HG03095 (cell line): ENCODE data around the gene ANXA8L1.
"Not testable (repeated sequence)": the region's sequence is repeated elsewhere in the genome, so short reads cannot be mapped to it uniquely, and the experiment has no call there.

Experiments used
- ATAC-seq: cut with Tn5 transposase; IDR thresholded peaks from one replicate; pipeline ENCODE4 v1.9.1; 2021; ENCODE audit warnings: moderate library complexity; ENCODE audit not compliant: unreplicated experiment

Gene ANXA8L1

DNA sequence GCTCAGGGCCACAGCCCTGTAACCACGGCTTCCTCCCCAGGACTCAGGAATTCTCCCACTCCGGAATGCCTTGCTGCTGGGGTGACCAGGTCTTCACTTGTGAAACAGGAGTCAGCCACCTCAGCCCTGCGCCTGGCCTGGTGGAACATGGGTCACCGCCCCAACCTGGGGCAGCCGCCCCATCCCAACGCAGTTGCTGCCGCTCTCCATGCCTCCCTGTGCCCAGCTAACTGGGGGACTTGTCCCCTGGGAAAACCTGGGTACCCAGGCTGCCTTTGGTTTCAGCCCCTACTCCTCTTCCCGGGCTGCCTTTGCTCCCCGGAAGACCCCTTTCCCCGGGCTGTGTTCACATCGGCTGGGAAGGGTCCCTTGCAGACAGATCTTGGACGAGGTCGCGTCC is 22.2 kb downstream of the ANXA8L1 start:
- ATAC-seq = not testable (repeated sequence)

- ATAC-seq = not testable (repeated sequence)
Measured at GRCh38 chr10:46398212-46398886, 22.8 kb downstream of the ANXA8L1 start.

GRCh38 chr10:46409556-46409955 is 34.0 kb downstream of the ANXA8L1 start:
- ATAC-seq = not testable (repeated sequence)

DNA sequence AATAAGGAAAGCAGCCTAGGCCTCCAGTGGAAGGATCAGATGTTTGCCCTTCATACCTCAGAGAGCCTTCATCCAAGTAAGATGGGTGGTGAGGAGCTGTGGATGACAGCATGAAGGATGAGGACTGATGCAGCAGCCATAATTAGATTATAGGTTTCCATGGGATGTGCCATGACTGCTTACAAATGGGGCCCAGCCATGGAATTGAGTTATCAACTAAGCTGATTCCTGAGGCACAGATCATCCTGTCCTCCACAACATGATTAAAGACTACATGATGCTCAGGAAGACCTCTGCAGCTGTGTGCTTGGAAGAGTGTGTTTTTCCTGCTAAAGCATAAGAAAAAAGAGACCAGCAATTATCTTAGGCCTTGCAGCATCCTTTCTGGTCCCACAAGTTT is 35.5 kb downstream of the ANXA8L1 start:
- not testable (repeated sequence) for ATAC-seq

GRCh38 chr10:46412665-46413064 is 37.1 kb downstream of the ANXA8L1 start:
- ATAC-seq = not testable (repeated sequence)

- not testable (repeated sequence) for ATAC-seq
Measured at GRCh38 chr10:46415291-46415690, 39.7 kb downstream of the ANXA8L1 start.

- ATAC-seq = not testable (repeated sequence)
Measured at GRCh38 chr10:46418283-46418682, 42.7 kb downstream of the ANXA8L1 start.

GRCh38 chr10:46419570-46420379 is 44.2 kb downstream of the ANXA8L1 start:
- ATAC-seq = not testable (repeated sequence)

DNA sequence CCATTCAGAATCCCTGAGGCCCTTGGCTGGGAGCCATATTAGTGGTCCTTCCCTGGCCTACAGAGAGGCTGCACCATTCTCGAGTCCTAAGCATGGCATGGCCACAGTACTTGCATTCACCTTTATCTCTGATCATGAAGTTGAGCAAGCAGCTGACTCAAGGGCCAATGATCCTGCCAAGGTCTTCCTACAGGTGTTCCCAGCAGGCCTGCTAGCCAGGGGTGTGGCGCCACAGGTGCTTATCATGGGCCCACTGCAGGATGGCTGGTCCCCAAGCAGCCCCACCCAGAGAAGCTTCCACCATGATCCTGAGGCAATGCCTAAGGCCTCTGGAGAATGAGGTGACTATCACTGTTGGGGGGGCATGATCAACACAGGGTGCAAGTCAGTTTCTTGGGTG is 48.0 kb downstream of the ANXA8L1 start:
- ATAC-seq = not testable (repeated sequence)

DNA sequence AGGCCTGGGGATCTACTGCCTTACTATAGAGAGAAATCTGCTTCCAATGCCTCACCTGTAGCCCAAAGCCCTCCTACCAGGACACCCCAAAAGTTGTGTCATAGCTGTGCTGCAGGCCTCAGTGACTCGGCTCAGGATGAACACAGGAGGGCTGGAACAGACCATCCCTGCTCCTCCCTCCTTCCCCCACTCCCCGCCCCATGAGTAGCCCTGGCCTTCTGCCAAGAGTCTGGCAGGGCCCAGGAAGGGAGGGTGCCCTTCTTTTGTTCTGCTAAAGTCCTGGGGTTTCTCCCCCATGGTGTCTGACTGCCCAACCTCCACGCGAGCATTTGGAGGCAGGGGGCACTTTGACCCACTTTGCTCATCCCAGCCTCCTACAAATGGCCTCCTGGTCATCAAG is 65.4 kb downstream of the ANXA8L1 start:
- ATAC-seq = not testable (repeated sequence)
